HEK293 (cell line): Measurements from ENCODE around the gene PLAAT2.
"Not testable (repeated sequence)": the region's sequence is repeated elsewhere in the genome, so short reads cannot be mapped to it uniquely, and the experiment has no call there.

Experiments used
- CTCF ChIA-PET: fragments of 350-600 bp; formaldehyde crosslinking; extraction: SDS; loops from one replicate; lab custom pipeline; 2021; ENCODE audit warnings: antibody characterized with exemption; lab: Yijun Ruan, JAX
- POLR2A ChIA-PET: fragments of 300-600 bp; formaldehyde crosslinking; extraction: SDS; loops from one replicate; lab custom pipeline; 2020; ENCODE audit warnings: antibody characterized with exemption, inconsistent platforms; lab: Yijun Ruan, JAX
- H3K27ac ChIP-seq: fragments of 200-500 bp; sonication (Bioruptor generic); 2 replicates; pipeline ENCODE4 v1.5.1; 2014; ENCODE audit warnings: low read depth, low read length, control low read depth, inconsistent platforms; ENCODE audit errors: extremely low read depth
- H3K36me3 ChIP-seq, 2 experiments: fragments of 200-500 bp in 1 of 2; sonication (Bioruptor generic) in 1 of 2; 1 replicate in 1 of 2; 2 replicates in 1 of 2; pipeline ENCODE4 v1.5.1; 2014 to 2017; ENCODE audit warnings: inconsistent platforms in 2 of 2, low read length in 2 of 2; ENCODE audit not compliant: control insufficient read depth in 2 of 2, insufficient read depth in 1 of 2
- H3K4me1 ChIP-seq: fragments of 200-500 bp; sonication (Bioruptor generic); 2 replicates; pipeline ENCODE4 v1.5.1; 2014; ENCODE audit warnings: mild to moderate bottlenecking, low read length, inconsistent platforms; ENCODE audit not compliant: control insufficient read depth, insufficient read depth
- H3K4me3 ChIP-seq: 2 replicates; pipeline ENCODE4 v1.5.1; 2011; ENCODE audit warnings: low read depth, mild to moderate bottlenecking, control low read depth, low read length, moderate library complexity
- H3K9me3 ChIP-seq: fragments of 200-500 bp; sonication (Bioruptor generic); 2 replicates; pipeline ENCODE4 v1.5.1; 2014; ENCODE audit warnings: low read depth, low read length, inconsistent platforms; ENCODE audit not compliant: control insufficient read depth, insufficient read depth
- EGR2 ChIP-seq: fragments of 450-650 bp; formaldehyde crosslinking; IDR thresholded peaks from 2 replicates; pipeline ENCODE4 v1.5.1; 2016; ENCODE audit warnings: low read depth, missing biosample characterization, missing genetic modification characterization
- YY2 ChIP-seq: fragments of 450-650 bp; formaldehyde crosslinking; IDR thresholded peaks from 2 replicates; pipeline ENCODE4 v1.5.1; 2016; ENCODE audit warnings: missing biosample characterization, missing genetic modification characterization
- ZBTB1 ChIP-seq: fragments of 450-650 bp; formaldehyde crosslinking; IDR thresholded peaks from 2 replicates; pipeline ENCODE4 v1.5.1; 2016; ENCODE audit warnings: missing biosample characterization, missing genetic modification characterization
- ZBTB44 ChIP-seq: fragments of 450-650 bp; IDR thresholded peaks from 2 replicates; pipeline ENCODE4 v1.5.1; 2018; ENCODE audit warnings: missing biosample characterization, mild to moderate bottlenecking, missing genetic modification characterization
- ZFHX2 ChIP-seq: fragments of 450-650 bp; formaldehyde crosslinking; conservative IDR thresholded peaks from 2 replicates; pipeline ENCODE4 v1.5.1; 2016; ENCODE audit warnings: missing biosample characterization, missing genetic modification characterization
- ZNF148 ChIP-seq: fragments of 450-650 bp; formaldehyde crosslinking; IDR thresholded peaks from 2 replicates; pipeline ENCODE4 v1.5.0; 2017; ENCODE audit warnings: missing biosample characterization, missing genetic modification characterization, borderline replicate concordance
- ZNF157 ChIP-seq: fragments of 450-650 bp; formaldehyde crosslinking; IDR thresholded peaks from 2 replicates; pipeline ENCODE4 v1.5.1; 2016; ENCODE audit warnings: missing biosample characterization, missing genetic modification characterization
- ZNF18 ChIP-seq: fragments of 450-650 bp; formaldehyde crosslinking; IDR thresholded peaks from 2 replicates; pipeline ENCODE4 v1.5.1; 2016; ENCODE audit warnings: missing biosample characterization, missing genetic modification characterization
- ZNF202 ChIP-seq: fragments of 450-650 bp; formaldehyde crosslinking; IDR thresholded peaks from 2 replicates; pipeline ENCODE4 v1.5.1; 2016; ENCODE audit warnings: missing biosample characterization, missing genetic modification characterization, borderline replicate concordance
- ZNF488 ChIP-seq: fragments of 450-650 bp; formaldehyde crosslinking; IDR thresholded peaks from 2 replicates; pipeline ENCODE4 v1.5.1; 2016; ENCODE audit warnings: missing biosample characterization, missing genetic modification characterization

Gene PLAAT2

GRCh38 chr11:63609536-63609935 is 46.4 kb upstream of the PLAAT2 start:
- Histone ChIP-seq H3K4me3 (no peak overlapping the region), H3K4me1 (no peaks in the 10 kb centered on the region), H3K9me3 (no peaks in the 10 kb centered on the region), H3K27ac (no peak overlapping the region), H3K36me3 (no peaks in the 10 kb centered on the region)
- POLR2A ChIA-PET = no interaction called here
- CTCF ChIA-PET = interaction anchor here (0.6 to 1.2 kb wide), 2 partner anchors 62 to 525 kb away, joined by 3 to 5 read pairs; partner anchors contain the start of gene ATL3
- no peak for TF ChIP-seq YY2 (tag by site-specific recombination)
- no peak for TF ChIP-seq ZBTB44 (tag by site-specific recombination)
- TF ChIP-seq ZNF18 (tag by site-specific recombination) = no peak
- TF ChIP-seq ZNF202 (tag by site-specific recombination) = no peak
- no peak for TF ChIP-seq ZNF157 (tag by site-specific recombination)
- TF ChIP-seq ZNF488 (tag by site-specific recombination) = no peak
- no peak for TF ChIP-seq ZNF148 (tag by site-specific recombination)

- no peak overlapping the region for H3K27ac ChIP-seq
- H3K4me3 ChIP-seq = no peak overlapping the region
- POLR2A ChIA-PET = no interaction called here
- no peaks in the 10 kb centered on the region for H3K9me3 ChIP-seq
- no peaks in the 10 kb centered on the region for H3K4me1 ChIP-seq
- H3K36me3 ChIP-seq = no peaks in the 10 kb centered on the region
- CTCF ChIA-PET = interaction anchor here (0.6 to 1.2 kb wide), 2 partner anchors 63 to 524 kb away, joined by 3 to 5 read pairs; partner anchors contain the start of gene ATL3
- no peak for TF ChIP-seq ZBTB1
Measured at GRCh38 chr11:63608353-63609345, 45.5 kb upstream of the PLAAT2 start.

- Histone ChIP-seq H3K9me3 (no peaks in the 10 kb centered on the region), H3K36me3 (peaks cover 0 to 3% of the 10 kb centered on the region in 2 experiments; a peak in 1 of 3 replicates), H3K4me1 (no peaks in the 10 kb centered on the region), H3K4me3 (no peak overlapping the region), H3K27ac (no peak overlapping the region)
- ChIA-PET CTCF (interaction anchor here (0.7 to 0.8 kb wide), 2 partner anchors 125 to 174 kb away, joined by 5 to 6 read pairs; no protein-coding TSS in a partner anchor), POLR2A (no interaction called here)
- TF ChIP-seq ZFHX2 (tag by site-specific recombination) (peak; percentile 81), EGR2 (tag by site-specific recombination) (peak; percentile 82), ZNF488 (tag by site-specific recombination) (no peak)
Measured at GRCh38 chr11:63603180-63603518, 40.0 kb upstream of the PLAAT2 start.

- H3K27ac ChIP-seq, POLR2A ChIA-PET, H3K4me1 ChIP-seq, H3K9me3 ChIP-seq, H3K36me3 ChIP-seq, H3K4me3 ChIP-seq: not testable (repeated sequence)
- CTCF ChIA-PET = interaction anchor here (0.6 to 0.8 kb wide), 3 partner anchors 18 to 174 kb away, joined by 3 to 6 read pairs (median 5); no protein-coding TSS in a partner anchor
Measured at GRCh38 chr11:63602290-63603179, 39.4 kb upstream of the PLAAT2 start.
